ENCODE results near the gene HGFAC.

Gene HGFAC

DNA sequence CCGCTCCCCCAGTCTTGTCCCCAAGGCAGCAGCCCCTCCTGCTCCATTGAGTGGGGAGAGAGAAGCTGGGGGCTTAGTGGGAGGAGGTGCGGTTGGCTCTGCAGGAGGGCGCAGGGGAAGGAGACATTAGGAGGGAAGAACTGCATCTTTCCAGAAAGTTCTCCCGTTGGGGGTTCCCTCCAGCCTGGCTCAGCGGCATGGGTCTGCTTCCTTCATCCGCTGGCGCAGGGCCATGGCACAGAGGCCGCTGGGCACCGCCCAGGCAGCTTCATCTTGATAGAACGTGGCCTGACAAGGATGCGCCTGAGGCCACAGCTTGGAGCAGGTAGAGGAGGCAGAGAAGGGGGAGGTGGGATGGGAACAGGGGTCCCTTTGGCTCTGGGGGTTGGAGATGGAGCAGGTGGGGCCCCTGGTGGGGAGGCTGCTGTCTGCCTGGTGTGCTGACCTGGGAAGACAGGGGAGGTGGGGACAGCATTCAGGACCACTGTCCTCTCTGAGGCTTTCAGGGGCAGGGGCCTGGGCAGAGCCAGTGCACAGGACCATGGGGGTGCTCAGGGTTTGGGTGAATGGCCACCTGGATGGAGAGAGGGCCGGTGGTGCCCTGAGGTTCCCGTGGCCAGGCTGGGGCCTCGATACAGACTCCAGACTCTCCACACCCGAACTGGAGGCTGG is 33.4 kb downstream of the HGFAC start:
- Histone ChIP-seq H3K27ac (no peak overlapping the region), H3K4me2 (ENCODE audit: low read length) (no peak overlapping the region), H3K9me3 (ENCODE audit: control insufficient read depth, low read length) (no peaks in the 10 kb centered on the region), H3K4me1 (no peaks in the 10 kb centered on the region), H3K79me2 (no peaks in the 10 kb centered on the region), H3K4me3 (ENCODE audit: low read depth, low read length) (no peak overlapping the region), H3K36me3 (ENCODE audit: control insufficient read depth, insufficient read depth, low read length) (no peaks in the 10 kb centered on the region), H3K9ac (no peak overlapping the region), H3K27me3 (ENCODE audit: control insufficient read depth, insufficient read depth, low read length) (no peaks in the 10 kb centered on the region), H2AFZ (no peak overlapping the region)
- TF ChIP-seq, protein P1, sequence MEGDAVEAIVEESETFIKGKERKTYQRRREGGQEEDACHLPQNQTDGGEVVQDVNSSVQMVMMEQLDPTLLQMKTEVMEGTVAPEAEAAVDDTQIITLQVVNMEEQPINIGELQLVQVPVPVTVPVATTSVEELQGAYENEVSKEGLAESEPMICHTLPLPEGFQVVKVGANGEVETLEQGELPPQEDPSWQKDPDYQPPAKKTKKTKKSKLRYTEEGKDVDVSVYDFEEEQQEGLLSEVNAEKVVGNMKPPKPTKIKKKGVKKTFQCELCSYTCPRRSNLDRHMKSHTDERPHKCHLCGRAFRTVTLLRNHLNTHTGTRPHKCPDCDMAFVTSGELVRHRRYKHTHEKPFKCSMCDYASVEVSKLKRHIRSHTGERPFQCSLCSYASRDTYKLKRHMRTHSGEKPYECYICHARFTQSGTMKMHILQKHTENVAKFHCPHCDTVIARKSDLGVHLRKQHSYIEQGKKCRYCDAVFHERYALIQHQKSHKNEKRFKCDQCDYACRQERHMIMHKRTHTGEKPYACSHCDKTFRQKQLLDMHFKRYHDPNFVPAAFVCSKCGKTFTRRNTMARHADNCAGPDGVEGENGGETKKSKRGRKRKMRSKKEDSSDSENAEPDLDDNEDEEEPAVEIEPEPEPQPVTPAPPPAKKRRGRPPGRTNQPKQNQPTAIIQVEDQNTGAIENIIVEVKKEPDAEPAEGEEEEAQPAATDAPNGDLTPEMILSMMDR (IDR thresholded peaks at IDR 0.05) = no peak

DNA sequence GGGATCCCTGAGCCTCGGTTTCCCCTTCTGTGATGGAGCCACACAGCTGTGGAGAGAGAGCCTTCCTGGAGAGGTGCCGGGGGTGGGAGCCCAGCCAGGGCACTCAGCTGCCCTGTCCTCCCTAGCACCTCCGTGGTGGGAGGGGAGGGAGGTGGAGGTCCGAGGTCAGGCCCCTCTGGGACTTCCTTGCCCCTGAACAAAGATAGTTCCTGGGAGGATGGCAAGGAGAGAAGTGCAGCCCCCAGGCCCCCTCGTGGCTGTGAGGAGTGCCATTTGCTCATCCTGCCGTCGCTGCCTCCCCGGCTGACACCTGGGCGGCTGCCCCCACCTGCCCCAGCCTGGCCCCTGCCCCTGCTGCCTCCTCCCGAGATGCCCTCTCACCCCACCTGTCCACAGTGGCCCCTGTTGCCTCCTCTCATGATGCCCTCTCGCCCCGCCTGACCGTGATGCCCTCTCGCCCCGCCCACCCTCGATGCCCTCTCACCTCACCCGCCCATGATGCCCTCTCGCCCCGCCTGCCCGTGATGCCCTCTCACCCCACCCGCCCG is 34.0 kb downstream of the HGFAC start:
- H3K36me3 ChIP-seq (ENCODE audit: control insufficient read depth, insufficient read depth, low read length) = no peaks in the 10 kb centered on the region
- TF ChIP-seq, protein P1 (IDR thresholded peaks at IDR 0.05) = no peak
- no peak overlapping the region for H3K9ac ChIP-seq
- H2AFZ ChIP-seq = no peak overlapping the region
- no peak overlapping the region for H3K4me3 ChIP-seq (ENCODE audit: low read depth, low read length)
- no peaks in the 10 kb centered on the region for H3K4me1 ChIP-seq
- no peaks in the 10 kb centered on the region for H3K79me2 ChIP-seq
- no peaks in the 10 kb centered on the region for H3K27me3 ChIP-seq (ENCODE audit: control insufficient read depth, insufficient read depth, low read length)
- no peaks in the 10 kb centered on the region for H3K9me3 ChIP-seq (ENCODE audit: control insufficient read depth, low read length)
- no peak overlapping the region for H3K27ac ChIP-seq
- H3K4me2 ChIP-seq (ENCODE audit: low read length) = no peak overlapping the region

DNA sequence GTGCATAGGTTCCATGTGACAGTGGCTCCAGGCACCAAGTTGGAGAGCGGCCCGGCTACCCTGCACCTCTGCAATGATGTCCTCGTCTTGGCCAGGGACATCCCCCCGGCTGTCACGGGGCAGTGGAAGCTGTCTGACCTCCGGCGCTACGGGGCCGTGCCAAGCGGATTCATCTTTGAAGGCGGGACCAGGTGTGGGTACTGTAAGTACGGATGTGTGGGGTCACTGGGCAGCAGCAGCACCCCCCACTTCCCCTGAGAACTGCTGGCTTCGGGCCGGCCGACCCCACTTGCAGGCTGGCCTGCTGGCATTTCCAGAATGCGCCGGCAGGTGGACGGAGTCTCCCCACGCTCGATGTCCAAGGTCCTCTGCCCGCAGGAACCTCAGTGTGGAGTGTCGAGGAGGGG is 34.6 kb downstream of the HGFAC start:
- H3K79me2 ChIP-seq = no peaks in the 10 kb centered on the region
- H3K36me3 ChIP-seq (ENCODE audit: control insufficient read depth, insufficient read depth, low read length) = no peaks in the 10 kb centered on the region
- H3K4me3 ChIP-seq (ENCODE audit: low read depth, low read length) = no peak overlapping the region
- H3K27ac ChIP-seq = no peak overlapping the region
- TF ChIP-seq, protein P1 (IDR thresholded peaks at IDR 0.05) = no peak
- H3K4me2 ChIP-seq (ENCODE audit: low read length) = no peak overlapping the region
- H3K4me1 ChIP-seq = no peaks in the 10 kb centered on the region
- no peaks in the 10 kb centered on the region for H3K27me3 ChIP-seq (ENCODE audit: control insufficient read depth, insufficient read depth, low read length)
- H2AFZ ChIP-seq = no peak overlapping the region
- H3K9ac ChIP-seq = no peak overlapping the region
- no peaks in the 10 kb centered on the region for H3K9me3 ChIP-seq (ENCODE audit: control insufficient read depth, low read length)

DNA sequence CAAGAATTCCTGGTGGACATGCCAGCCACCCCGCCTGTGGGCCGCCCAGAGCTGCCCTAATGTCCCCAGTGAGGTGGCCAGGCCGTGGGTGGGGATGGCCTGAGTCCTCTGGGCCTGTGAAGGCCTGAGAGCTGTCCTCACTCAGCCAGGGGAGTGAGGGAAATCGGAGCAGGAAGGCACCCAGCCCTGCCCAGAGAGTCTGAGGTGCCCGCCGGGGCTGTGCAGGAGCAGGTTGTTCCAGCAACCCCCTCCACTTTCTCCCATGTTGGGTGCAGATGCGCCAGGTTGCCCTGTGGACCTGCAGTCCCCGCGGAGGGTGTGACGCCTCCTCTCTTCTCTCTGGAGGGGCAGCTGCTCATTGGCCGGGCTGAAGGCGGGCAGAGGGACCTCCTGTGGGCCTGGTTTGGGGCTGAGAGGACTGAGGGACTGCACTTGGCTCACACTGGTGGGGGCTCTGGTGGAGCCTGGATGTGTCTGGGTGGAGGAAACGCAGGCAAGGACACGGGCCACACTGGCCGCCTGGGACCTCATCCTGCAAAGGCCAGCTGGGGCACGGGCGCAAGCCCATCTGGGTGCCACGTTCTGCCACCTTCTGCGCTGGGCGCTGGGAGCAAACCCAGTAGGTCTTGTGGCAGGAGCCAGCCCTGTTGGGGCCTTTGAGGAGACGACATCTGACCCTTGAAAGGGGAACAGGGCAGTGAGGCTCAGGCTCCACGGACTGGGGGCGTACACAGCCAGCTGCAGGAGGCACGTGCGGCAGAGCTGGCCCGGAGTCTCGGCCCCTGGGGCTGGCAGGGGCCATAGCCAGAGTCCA is 35.4 kb downstream of the HGFAC start:
- no peaks in the 10 kb centered on the region for H3K36me3 ChIP-seq (ENCODE audit: control insufficient read depth, insufficient read depth, low read length)
- no peak overlapping the region for H2AFZ ChIP-seq
- H3K9ac ChIP-seq = no peak overlapping the region
- H3K4me2 ChIP-seq (ENCODE audit: low read length) = no peak overlapping the region
- H3K4me3 ChIP-seq (ENCODE audit: low read depth, low read length) = no peak overlapping the region
- TF ChIP-seq, protein P1 (IDR thresholded peaks at IDR 0.05) = no peak
- no peaks in the 10 kb centered on the region for H3K79me2 ChIP-seq
- no peaks in the 10 kb centered on the region for H3K9me3 ChIP-seq (ENCODE audit: control insufficient read depth, low read length)
- no peaks in the 10 kb centered on the region for H3K4me1 ChIP-seq
- H3K27ac ChIP-seq = no peak overlapping the region
- no peaks in the 10 kb centered on the region for H3K27me3 ChIP-seq (ENCODE audit: control insufficient read depth, insufficient read depth, low read length)

All from parathyroid adenoma (tissue), 2 donors.